Putamen (tissue), 1 donor: ENCODE data around the gene HJURP.
A peak's percentile ranks its signal among the peaks of the same experiment; 100 is the strongest.
"Not testable (repeated sequence)": the region's sequence is repeated elsewhere in the genome, so short reads cannot be mapped to it uniquely, and the experiment has no call there.

ENCODE experiments used
- DNase-seq: peaks from one replicate; pipeline ENCODE4 v3.0.0-alpha.2; 2016; ENCODE audit warnings: low spot score

The HJURP gene

GRCh38 chr2:233854241-233854981 lies at the start of gene HJURP:
HJURP (minus strand) TSS chr2:233854535; CDS start chr2:233854500, 35 bp downstream.
- peak; percentile 92 for DNase-seq

- DNase-seq, result no peak
These were observed 47.5 kb upstream of the HJURP start for GRCh38 chr2:233901884-233902283.

- DNase-seq, result no peak
These were observed 47.0 kb upstream of the HJURP start for GRCh38 chr2:233901367-233901766.

- not testable (repeated sequence) for DNase-seq
These were observed 41.9 kb upstream of the HJURP start for GRCh38 chr2:233896253-233896652.

GRCh38 chr2:233892793-233893192 lies 38.5 kb upstream of the HJURP start:
- DNase-seq, result no peak

- no peak for DNase-seq
These were observed 28.0 kb upstream of the HJURP start for GRCh38 chr2:233882353-233882752.

GRCh38 chr2:233872125-233872524 lies 17.8 kb upstream of the HJURP start:
- not testable (repeated sequence) for DNase-seq

- DNase-seq, result no peak
These were observed 17.1 kb upstream of the HJURP start for GRCh38 chr2:233871432-233871831.

GRCh38 chr2:233867993-233868532 lies 13.7 kb upstream of the HJURP start, which contains the start of gene MSL3B:
MSL3B (minus strand) TSS chr2:233868386.
- no peak for DNase-seq

GRCh38 chr2:233866479-233866878 lies 12.1 kb upstream of the HJURP start:
- no peak for DNase-seq

- no peak for DNase-seq
These were observed 11.5 kb upstream of the HJURP start for GRCh38 chr2:233865838-233866237.

- DNase-seq, result no peak
These were observed 8.0 kb upstream of the HJURP start for GRCh38 chr2:233862261-233862768.

GRCh38 chr2:233858331-233858730 lies 4.0 kb upstream of the HJURP start:
- no peak for DNase-seq

GRCh38 chr2:233857511-233858141 lies 3.3 kb upstream of the HJURP start:
- no peak for DNase-seq

GRCh38 chr2:233856184-233856583 lies 1.8 kb upstream of the HJURP start:
- no peak for DNase-seq

- DNase-seq, result no peak
These were observed 1.0 kb upstream of the HJURP start for GRCh38 chr2:233855345-233855744.

- no peak for DNase-seq
These were observed 473 bp downstream of the HJURP start for GRCh38 chr2:233853883-233854240.

- DNase-seq, result no peak
These were observed 982 bp downstream of the HJURP start for GRCh38 chr2:233853353-233853752.

- DNase-seq, result no peak
These were observed 2.3 kb downstream of the HJURP start for GRCh38 chr2:233852056-233852455.

- no peak for DNase-seq
These were observed 3.2 kb downstream of the HJURP start for GRCh38 chr2:233851169-233851568.

- no peak for DNase-seq
These were observed 3.6 kb downstream of the HJURP start for GRCh38 chr2:233850745-233851144.

GRCh38 chr2:233849607-233850271 lies 4.6 kb downstream of the HJURP start:
- no peak for DNase-seq

- DNase-seq, result no peak
These were observed 6.1 kb downstream of the HJURP start for GRCh38 chr2:233848276-233848675.
